ENCODE results near the gene MYPN. TPM values are rescaled to one million over a fixed set of nuclear protein-coding genes. Genes with fewer than 3 reads are reported as not detected.

MYPN gene
- total RNA-seq, 2 donors from 2014 or later = 1.5 to 1.8 TPM

GRCh38 chr10:68125772-68126171, 16.5 kb downstream of the MYPN start:
- Histone ChIP-seq H3K36me3 (no peaks in the 10 kb centered on the region), H3K9me3 (no peaks in the 10 kb centered on the region), H3K4me1 (replicated peaks) (no peaks in the 10 kb centered on the region), H3K27me3 (replicated peaks; ENCODE audit: insufficient read depth) (no peaks in the 10 kb centered on the region), H3K4me3 (no peak overlapping the region), H3K27ac (no peak overlapping the region)
- intact Hi-C loops (cut with DNase I) = no loop called here
- WGBS = 45% methylated on average over 1 of the region's 1 CpG
- TF ChIP-seq CTCF (IDR thresholded peaks at IDR 0.05) (no peak), POLR2A (IDR thresholded peaks at IDR 0.05) (no peak), POLR2AphosphoS5 (IDR thresholded peaks at IDR 0.05) (no peak)
- no peak for DNase-seq (ENCODE audit: low spot score)

GRCh38 chr10:68128015-68128414, 18.7 kb downstream of the MYPN start:
- Histone ChIP-seq H3K4me3 (no peak overlapping the region), H3K4me1 (replicated peaks) (no peaks in the 10 kb centered on the region), H3K36me3 (no peaks in the 10 kb centered on the region), H3K9me3 (no peaks in the 10 kb centered on the region), H3K27ac (no peak overlapping the region), H3K27me3 (replicated peaks; ENCODE audit: insufficient read depth) (no peaks in the 10 kb centered on the region)
- no peak for DNase-seq (ENCODE audit: low spot score)
- TF ChIP-seq POLR2A (IDR thresholded peaks at IDR 0.05) = no peak
- TF ChIP-seq POLR2AphosphoS5 (IDR thresholded peaks at IDR 0.05) = no peak
- TF ChIP-seq CTCF (IDR thresholded peaks at IDR 0.05) = no peak
- WGBS = 34% methylated on average over 2 of the region's 2 CpGs
- intact Hi-C loops (cut with DNase I) = no loop called here

GRCh38 chr10:68132391-68132790, 23.1 kb downstream of the MYPN start:
- intact Hi-C loops (cut with DNase I) = no loop called here
- WGBS = 84% methylated on average over 1 of the region's 1 CpG
- Histone ChIP-seq H3K9me3 (no peaks in the 10 kb centered on the region), H3K36me3 (no peaks in the 10 kb centered on the region), H3K27ac (no peak overlapping the region), H3K4me1 (replicated peaks) (no peaks in the 10 kb centered on the region), H3K4me3 (no peak overlapping the region), H3K27me3 (replicated peaks; ENCODE audit: insufficient read depth) (no peaks in the 10 kb centered on the region)
- no peak for TF ChIP-seq CTCF (IDR thresholded peaks at IDR 0.05)
- no peak for TF ChIP-seq POLR2A (IDR thresholded peaks at IDR 0.05)
- no peak for TF ChIP-seq POLR2AphosphoS5 (IDR thresholded peaks at IDR 0.05)
- DNase-seq (ENCODE audit: low spot score) = no peak

- no peak overlapping the region for H3K27ac ChIP-seq
- TF ChIP-seq CTCF (IDR thresholded peaks at IDR 0.05) = no peak
- TF ChIP-seq POLR2AphosphoS5 (IDR thresholded peaks at IDR 0.05) = no peak
- no peak for TF ChIP-seq POLR2A (IDR thresholded peaks at IDR 0.05)
- intact Hi-C loops (cut with DNase I) = no loop called here
- H3K27me3 ChIP-seq (replicated peaks; ENCODE audit: insufficient read depth) = no peaks in the 10 kb centered on the region
- no peak for DNase-seq (ENCODE audit: low spot score)
- no peak overlapping the region for H3K4me3 ChIP-seq
- H3K9me3 ChIP-seq = no peaks in the 10 kb centered on the region
- no peaks in the 10 kb centered on the region for H3K4me1 ChIP-seq (replicated peaks)
- WGBS = 76% methylated on average over 2 of the region's 2 CpGs
- H3K36me3 ChIP-seq = no peaks in the 10 kb centered on the region
These were observed 24.2 kb downstream of the MYPN start for GRCh38 chr10:68133523-68133922.

GRCh38 chr10:68135362-68135761, 26.1 kb downstream of the MYPN start:
- no peak for TF ChIP-seq CTCF (IDR thresholded peaks at IDR 0.05)
- no peak for TF ChIP-seq POLR2AphosphoS5 (IDR thresholded peaks at IDR 0.05)
- TF ChIP-seq POLR2A (IDR thresholded peaks at IDR 0.05) = no peak
- Histone ChIP-seq H3K27ac (no peak overlapping the region), H3K9me3 (no peaks in the 10 kb centered on the region), H3K4me1 (replicated peaks) (no peaks in the 10 kb centered on the region), H3K36me3 (no peaks in the 10 kb centered on the region), H3K4me3 (no peak overlapping the region), H3K27me3 (replicated peaks; ENCODE audit: insufficient read depth) (no peaks in the 10 kb centered on the region)
- WGBS = 75% methylated on average over 1 of the region's 1 CpG
- no peak for DNase-seq (ENCODE audit: low spot score)
- intact Hi-C loops (cut with DNase I) = no loop called here
